AG10803 (cell line): ENCODE measurements around the gene NDUFS2.
A peak's percentile ranks its signal among the peaks of the same experiment; 100 is the strongest.

ENCODE experiments used
- DNase-seq: peaks from one replicate; pipeline ENCODE4 v3.0.0; 2010; ENCODE audit warnings: low read depth
- H3K4me3 ChIP-seq: 2 replicates; pipeline ENCODE4 v1.5.1; 2011; ENCODE audit warnings: mild to moderate bottlenecking, low read length, control low read depth
- TF ChIP-seq, protein P1 (sequence below): conservative IDR thresholded peaks from 2 replicates; pipeline ENCODE4 v1.5.1; 2011; ENCODE audit warnings: mild to moderate bottlenecking, low read length, control low read depth, inconsistent platforms

NDUFS2 gene

DNA sequence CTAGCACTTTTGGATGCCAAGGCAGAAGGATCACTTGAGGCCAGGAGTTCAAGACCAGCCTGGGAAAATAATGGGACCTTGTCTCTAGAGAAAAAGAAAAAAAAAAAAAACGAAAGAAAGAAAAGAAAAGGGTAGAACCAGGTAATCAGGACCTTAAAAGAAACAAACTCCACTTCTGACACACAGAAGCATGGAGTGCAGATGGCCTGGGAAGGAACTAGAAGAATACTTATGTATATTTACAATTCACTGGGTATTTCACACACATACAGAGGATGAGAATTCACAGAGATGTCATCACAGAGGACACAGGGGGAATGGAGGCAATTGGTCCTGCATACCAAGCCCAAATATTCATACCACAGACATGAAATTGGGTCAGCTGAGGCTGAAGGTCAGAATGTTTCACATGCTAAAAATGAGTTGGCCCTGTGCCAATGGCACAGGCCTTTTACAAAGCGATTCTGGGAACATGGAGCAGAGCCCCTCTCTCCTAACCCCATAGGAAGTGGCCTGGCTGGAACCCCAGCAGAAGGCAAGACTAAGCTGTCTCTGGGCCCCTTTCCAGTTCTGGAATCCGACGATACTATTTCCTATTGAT is 29.3 kb upstream of the NDUFS2 start:
- peak; percentile 100 for DNase-seq
- no peak overlapping the region for H3K4me3 ChIP-seq
- TF ChIP-seq, protein P1, sequence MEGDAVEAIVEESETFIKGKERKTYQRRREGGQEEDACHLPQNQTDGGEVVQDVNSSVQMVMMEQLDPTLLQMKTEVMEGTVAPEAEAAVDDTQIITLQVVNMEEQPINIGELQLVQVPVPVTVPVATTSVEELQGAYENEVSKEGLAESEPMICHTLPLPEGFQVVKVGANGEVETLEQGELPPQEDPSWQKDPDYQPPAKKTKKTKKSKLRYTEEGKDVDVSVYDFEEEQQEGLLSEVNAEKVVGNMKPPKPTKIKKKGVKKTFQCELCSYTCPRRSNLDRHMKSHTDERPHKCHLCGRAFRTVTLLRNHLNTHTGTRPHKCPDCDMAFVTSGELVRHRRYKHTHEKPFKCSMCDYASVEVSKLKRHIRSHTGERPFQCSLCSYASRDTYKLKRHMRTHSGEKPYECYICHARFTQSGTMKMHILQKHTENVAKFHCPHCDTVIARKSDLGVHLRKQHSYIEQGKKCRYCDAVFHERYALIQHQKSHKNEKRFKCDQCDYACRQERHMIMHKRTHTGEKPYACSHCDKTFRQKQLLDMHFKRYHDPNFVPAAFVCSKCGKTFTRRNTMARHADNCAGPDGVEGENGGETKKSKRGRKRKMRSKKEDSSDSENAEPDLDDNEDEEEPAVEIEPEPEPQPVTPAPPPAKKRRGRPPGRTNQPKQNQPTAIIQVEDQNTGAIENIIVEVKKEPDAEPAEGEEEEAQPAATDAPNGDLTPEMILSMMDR = no peak

DNA sequence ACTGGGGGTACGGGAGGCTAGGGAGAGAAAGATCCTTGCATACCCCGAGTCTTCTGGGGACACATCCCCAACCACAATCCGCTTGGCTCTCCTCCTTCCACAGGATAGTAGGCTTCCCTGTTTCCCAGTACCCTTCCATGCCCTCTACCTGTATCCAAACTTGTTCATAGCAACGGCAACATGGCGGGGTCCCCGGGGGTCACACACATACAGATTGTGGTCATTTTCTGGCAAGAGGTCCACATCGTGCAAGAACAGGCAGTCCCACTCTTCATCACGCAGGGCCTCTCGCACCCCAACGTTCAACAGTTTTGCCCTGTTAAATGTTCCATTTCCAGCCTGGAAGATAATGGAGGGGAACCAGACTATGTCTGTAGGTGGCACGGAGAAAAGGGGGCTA is 28.5 kb upstream of the NDUFS2 start:
- H3K4me3 ChIP-seq = no peak overlapping the region
- TF ChIP-seq, protein P1 = no peak
- no peak for DNase-seq

DNA sequence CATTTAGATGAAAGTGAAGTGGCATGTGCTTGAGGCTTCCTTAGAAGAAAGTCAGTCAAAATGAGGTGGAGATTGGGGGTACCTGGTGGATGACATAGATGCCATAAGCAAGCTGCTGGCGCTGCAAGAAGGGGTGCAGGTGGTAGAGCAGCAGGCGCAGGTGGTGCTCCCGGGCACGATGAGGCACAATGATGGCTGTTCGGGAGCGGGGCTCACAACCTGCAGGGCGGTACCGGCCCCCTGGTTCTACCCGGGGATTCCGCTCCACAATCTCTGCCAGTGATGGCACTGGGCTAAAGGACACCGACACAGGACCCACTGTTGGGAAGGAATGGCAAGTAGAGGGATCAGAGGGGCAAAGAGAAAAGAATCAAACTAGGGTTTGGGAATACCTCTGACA is 27.3 kb upstream of the NDUFS2 start:
- TF ChIP-seq, protein P1 = no peak
- DNase-seq = no peak
- H3K4me3 ChIP-seq = no peak overlapping the region

DNA sequence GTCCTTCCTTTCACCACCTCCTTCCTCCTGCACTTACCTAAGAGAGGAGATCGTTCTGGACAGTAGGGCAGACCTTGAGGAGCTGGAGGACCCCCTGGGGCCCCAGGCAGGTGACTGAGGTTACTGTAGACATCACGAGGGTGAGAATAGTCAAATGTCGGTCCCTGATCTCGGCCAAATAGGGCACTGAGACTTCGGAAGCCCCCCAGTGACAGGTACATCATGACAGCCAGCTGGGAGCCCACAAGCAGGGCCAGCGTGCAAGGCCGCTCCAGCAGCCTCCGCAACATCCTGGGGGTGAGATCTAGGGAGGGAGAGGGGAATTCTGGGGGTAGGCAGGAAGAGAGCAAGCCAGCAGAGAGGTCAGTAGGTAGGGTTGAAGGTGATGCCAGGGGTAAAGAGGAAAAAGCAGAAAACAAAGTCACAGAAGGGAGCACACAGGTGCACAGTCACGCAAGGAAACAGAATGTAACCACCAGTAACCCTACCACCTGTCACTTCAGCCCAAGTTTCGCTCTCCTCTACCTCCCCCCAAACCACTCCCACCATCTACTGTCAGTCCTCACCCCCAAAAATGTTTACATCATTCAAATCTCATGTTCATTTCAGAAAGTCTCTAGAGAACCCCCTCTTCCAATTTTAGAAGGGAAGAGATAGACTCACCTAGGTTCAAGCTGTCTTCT is 26.3 kb upstream of the NDUFS2 start:
- H3K4me3 ChIP-seq = peak overlapping the region; percentile 98

DNA sequence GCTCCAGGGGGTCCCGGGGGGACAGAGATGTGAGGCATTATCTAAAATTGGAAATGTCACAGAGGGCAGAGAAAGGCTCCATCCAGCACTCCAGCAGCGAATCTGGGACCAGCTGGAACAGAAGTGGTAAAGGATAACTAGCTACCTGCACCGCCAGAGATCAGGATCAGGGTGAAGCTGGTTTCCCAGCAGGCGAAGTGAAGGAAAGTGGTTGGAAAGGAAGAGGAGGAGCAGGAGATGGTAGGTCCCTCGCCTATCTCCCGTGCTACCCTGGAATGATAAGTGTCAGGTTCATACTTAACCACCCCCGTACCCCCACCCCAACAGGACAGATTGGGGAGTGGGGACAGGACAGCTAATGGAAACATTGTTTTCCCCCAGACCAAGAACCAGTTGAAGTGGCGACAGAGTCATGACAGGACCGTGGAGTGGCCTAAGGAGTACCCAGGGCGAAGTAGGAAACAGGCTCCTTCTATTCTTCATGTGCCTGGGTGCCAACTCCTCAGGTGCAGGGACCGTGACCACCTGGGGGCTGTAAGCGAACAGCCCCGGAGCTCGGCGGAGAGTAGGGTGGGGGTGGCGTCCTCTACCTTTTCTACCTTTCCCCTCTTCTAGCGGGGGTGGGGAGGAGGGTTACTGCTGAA is 25.6 kb upstream of the NDUFS2 start:
- peak overlapping the region; percentile 98 for H3K4me3 ChIP-seq
- TF ChIP-seq, protein P1 = no peak
- no peak for DNase-seq

More for the DNA sequence above, 26.3 kb upstream of the NDUFS2 start:
- DNase-seq = no peak
- TF ChIP-seq, protein P1 = no peak

DNA sequence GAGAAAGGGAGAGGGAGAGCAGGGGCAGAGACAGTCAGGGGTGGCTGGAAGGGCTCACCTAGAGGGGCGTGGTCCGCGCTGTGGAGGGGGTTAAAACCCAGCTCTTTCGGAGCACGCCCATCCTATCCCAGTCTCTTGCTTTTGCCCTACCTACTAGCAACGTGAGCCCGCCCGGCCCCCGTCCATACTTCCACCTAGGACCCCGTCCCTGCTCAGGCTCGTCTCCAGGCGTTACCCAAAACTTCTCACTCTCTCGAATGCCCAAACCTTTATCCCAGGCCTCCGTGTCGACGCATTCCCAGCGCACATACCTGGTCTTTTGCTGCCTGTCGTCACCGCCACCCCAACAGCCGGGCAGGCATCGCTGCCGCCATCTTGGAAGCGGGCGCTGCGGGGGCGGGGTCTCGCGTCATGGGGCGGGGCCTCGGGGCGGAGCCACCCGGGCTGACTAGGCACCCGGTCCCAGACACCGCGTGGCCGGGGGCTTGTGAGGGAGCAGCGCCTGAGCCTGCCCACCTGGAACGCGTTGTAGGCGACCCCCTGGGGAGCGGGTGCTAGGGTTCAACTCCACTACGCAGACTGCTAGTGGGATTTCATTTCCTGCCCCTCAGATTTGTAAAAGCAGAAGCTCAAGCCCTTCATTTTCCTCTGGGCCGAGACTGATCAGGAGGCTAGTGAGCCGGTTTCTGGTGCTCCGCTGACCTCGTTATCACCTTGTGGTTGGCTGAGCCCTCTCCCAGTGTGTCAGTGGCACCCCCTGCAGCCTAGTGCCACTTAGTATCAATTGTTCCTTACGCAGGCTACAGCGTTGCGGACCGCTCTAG is 24.8 kb upstream of the NDUFS2 start, which contains the start of gene B4GALT3:
B4GALT3 (minus strand) TSS at position 396 of the 824 bp plus-strand sequence. CDS start 1,447 bp downstream, outside the sequence.
- DNase-seq = peak; percentile 61
- TF ChIP-seq, protein P1 = 0 out of 2 replicates have a peak, but pooled peaks have one; percentile 5
- peak within 1 kb of the TSS; percentile 98 for H3K4me3 ChIP-seq
